Activated T-helper 1 cell treated with Interleukin-2 at 50 U/mL for 16 hours (primary cell): Measurements from ENCODE around the gene LIMCH1.

Experiments used
- DNase-seq: peaks from one replicate; pipeline ENCODE4 v3.0.0-alpha.2; 2020; ENCODE audit warnings: low read depth

Gene LIMCH1

GRCh38 chr4:41528512-41529205, 9.3 kb upstream of the LIMCH1 start:
- DNase-seq: no peak

GRCh38 chr4:41530741-41531140, 7.2 kb upstream of the LIMCH1 start:
- no peak for DNase-seq

GRCh38 chr4:41532336-41532735, 5.6 kb upstream of the LIMCH1 start:
- no peak for DNase-seq

GRCh38 chr4:41532882-41533281, 5.1 kb upstream of the LIMCH1 start:
- no peak for DNase-seq

DNA sequence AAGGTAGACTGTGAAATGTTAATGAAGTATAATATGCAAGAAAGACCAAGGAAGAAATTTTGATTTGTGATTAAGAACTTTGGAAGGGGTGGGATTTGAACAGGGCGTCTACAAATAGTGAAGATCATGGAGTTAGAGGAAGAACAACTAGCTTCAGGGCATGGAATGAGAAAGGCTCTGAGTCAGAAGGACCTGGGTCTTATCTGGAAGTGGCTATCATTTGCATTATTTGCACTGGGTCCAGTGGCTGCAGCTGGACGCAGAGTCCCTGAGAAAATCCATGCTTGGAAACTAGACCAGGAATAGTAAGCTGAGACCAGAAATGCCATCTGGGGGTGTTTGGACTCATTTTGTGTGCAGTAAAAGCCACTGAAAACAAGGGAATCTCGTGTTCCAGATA, 4.3 kb upstream of the LIMCH1 start:
- no peak for DNase-seq

DNA sequence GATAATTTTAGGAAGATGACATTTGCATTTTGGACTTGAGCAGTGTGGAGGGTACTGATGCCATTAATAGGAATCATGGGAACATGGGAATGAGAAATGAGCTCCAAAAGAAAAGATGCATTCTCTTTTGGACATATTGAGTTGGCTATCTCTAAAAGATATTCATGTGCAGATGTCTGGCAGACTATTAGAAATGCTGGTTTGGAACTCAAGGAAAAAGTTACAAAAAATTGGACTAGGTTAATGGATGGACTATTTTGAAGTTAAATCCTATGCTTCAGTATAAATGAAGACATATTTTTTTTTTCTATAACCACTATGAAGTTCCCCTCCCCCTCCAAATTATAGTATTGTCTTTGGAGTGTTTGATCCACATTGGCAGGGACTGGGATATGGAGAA, 3.6 kb upstream of the LIMCH1 start:
- no peak for DNase-seq

DNA sequence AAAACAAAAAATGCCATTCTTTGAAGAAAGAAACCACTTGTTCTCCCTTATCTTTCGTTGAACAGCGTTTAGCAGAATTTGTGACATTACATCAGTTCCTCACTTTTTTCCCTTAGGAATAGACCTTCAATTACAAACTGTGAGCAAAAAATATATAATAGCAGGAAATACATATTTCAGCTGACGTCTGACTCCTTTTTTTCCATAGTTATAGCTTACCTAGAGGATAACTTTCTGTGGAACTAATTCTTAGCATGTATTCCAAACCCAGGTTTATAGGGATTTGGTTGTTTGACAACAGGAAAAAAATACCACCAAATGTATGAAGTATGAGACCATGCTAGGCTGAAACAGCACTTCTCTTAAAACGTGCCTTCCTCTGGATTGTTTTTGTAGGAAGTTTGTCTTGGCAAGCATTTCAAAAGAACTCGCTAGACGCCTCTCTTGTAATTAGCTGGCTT, 2.0 kb upstream of the LIMCH1 start:
- DNase-seq: no peak

GRCh38 chr4:41537292-41537890, 566 bp upstream of the LIMCH1 start:
- no peak for DNase-seq

DNA sequence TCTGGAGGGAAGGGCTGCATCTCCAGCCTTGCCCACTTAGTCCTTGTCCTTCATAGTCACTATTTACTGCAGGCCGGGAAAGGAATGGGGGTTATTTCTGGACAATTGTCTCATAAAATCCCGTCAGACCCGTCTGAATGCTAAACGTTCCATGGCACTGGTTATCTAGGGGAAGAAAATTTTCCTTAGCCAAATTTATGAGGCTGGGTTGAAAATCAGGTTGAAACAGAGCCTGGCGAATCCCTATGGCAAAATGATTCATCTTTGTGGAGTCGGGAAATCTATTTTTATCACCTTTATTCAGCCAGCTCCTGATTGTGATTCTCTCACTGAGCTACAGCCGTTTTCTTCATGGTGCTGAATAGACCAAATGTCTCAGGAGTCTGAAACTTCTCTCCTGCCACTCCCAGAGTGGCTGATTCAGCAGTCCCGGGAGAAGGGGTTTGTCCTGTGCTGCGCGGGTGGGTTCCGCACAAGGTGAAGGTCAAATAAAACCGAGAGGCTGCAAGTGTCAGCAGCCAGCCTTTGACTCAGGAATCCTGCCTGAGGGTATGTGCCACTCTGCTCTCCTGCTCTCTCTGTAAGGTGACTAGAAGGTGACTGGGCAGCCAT, 1.0 kb downstream of the LIMCH1 start:
- DNase-seq: no peak

- DNase-seq: no peak
Observed at GRCh38 chr4:41539711-41540110, 1.8 kb downstream of the LIMCH1 start.

DNA sequence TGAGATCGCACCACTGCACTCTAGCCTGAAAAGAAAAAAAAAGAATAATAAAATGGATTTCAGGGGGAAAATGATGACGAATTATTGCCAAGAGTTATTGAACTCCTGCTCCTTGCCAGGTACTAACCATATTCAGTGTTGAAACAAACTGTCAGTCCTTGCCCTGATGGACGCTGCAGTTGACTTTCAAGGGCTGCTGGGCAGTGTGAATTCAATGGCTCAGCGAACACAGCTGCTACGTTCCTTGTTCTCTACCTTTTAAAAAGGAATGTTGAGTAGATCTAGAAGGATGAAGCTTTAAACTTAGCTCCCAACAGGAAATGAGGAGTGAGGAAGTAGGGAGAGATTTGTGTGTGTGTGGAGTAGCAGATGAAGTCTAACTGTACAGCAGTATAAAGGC, 2.7 kb downstream of the LIMCH1 start:
- no peak for DNase-seq

GRCh38 chr4:41541687-41542094, 3.7 kb downstream of the LIMCH1 start:
- DNase-seq: no peak

DNA sequence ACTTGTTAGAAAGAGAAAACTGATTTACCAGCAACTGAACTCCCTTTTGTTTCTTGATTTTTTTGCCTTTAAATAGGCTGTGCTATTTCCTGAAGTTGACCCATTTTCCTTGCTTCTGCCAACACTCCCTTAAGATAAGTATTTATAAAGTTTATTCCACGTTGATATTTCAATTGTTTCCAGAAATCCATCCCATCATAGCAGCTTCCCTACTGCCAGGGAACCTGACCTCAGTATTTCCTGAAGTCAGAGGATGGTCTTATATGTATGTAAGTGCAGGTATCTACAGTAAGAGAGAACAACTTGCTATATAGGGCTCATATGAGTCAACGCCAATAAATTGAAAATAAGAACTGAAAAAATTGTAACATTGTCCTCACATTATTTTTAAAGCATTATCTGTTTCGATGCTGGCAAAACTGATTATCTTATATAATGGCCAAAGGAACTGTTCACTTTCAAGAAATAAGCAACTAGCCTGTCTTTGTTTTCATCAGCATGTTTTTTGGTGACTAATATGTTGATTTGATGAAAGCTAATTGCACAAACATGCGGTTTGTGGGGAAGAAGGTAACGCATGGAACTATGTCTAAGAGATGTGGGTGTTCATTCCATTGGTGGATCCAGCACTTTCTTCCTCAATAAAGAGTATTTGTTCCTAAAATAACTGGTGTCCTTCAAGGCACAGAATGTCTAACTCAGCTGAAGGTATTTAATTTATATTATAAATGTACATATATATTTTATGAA, 4.7 kb downstream of the LIMCH1 start:
- DNase-seq: no peak

DNA sequence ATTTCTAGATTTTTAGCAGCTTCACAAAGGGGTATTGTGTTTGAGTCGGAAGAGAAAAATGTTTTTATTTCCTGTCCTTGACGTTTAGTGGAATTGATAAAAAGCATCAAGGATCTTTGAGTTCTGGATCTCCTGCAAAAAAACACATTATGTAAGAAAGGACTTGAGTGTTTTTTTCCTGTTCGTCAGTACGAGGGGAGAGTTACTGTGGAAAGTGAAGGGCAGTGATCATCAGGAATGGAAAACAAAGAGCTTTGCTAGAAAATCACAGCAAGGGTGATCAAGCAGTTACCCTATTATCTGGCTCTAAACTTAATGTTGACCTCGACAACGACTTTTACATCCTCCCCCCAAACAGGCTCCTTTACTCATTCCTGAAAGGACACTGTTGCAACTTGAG, 7.3 kb downstream of the LIMCH1 start:
- no peak for DNase-seq

DNA sequence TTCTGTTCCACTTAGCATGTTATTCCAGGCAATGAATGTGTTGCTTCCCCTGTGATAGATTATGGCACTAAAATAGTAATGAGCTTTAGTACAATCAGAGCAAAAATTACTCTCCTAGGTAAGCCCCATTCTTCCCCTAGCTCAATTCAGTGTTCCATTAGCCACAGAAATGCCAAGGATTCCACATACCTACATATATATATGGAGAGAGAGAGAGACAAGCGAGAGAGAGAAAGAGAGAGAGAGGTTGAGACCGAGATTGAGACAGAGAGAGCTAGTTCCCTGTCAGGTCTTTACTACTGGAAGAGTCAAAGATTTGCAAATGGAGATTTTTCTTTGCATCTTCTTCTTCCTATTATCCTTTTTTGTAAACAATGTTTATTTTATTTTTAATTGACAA, 8.7 kb downstream of the LIMCH1 start:
- no peak for DNase-seq

- DNase-seq: no peak
Observed at GRCh38 chr4:41548305-41548880, 10.4 kb downstream of the LIMCH1 start.

GRCh38 chr4:41549478-41549877, 11.5 kb downstream of the LIMCH1 start:
- DNase-seq: no peak

DNA sequence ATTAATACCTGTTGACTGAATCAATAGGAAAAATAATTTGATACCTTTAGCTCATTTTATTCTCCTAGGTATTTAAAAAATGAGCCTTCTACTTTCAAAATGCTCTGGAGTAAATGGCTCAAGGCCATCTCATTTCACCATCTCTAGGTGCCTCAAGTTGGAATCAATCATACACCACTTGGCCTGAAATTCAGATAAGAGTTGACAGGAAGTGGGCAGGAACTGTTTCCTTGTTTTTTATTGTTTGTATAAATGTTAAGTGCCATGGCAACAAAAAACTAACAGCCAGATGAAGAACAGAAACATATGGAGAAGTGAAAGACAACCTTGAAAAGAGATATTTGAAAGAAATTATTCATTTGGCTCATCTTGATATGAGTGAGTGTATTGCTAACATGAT, 12.4 kb downstream of the LIMCH1 start:
- DNase-seq: no peak

- DNase-seq: no peak
Observed at GRCh38 chr4:41551536-41551935, 13.6 kb downstream of the LIMCH1 start.

DNA sequence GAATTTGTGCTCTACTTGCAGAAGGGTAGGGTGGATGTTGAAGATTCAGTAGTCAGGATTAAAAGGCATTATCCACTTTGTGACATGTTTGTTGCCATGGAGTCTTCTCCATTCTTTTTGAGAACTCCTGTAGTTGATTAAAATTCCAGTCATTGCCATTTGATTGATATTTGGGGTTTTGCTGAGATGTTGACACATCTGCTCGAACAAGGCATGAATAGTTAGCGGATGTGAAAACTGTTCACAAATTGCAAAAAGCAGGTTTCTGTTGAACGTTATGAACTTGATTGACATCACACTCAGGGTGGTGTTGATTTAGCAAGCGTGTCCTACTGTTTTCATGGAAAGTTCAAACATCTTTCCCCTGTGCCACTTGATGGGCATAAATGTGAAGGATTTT, 16.9 kb downstream of the LIMCH1 start:
- no peak for DNase-seq

DNA sequence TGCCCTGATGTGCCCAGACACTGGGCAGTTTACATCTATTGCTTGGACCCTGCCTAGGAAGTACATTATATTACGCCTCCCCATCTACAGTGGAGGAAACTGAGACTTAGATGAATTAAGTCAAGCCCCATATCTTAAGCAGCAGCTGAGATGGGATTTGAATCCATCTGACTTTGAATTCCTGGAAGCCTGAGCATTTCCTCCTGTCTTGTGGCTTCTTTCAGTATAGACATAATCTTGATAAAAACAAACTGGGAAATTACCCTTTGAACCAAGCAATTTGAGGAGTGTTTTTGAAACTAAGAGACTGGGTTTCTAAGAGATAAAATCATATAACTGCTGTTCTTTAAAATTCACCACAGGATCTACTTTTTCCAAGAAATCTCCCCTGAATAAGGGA, 18.6 kb downstream of the LIMCH1 start:
- DNase-seq: no peak

DNA sequence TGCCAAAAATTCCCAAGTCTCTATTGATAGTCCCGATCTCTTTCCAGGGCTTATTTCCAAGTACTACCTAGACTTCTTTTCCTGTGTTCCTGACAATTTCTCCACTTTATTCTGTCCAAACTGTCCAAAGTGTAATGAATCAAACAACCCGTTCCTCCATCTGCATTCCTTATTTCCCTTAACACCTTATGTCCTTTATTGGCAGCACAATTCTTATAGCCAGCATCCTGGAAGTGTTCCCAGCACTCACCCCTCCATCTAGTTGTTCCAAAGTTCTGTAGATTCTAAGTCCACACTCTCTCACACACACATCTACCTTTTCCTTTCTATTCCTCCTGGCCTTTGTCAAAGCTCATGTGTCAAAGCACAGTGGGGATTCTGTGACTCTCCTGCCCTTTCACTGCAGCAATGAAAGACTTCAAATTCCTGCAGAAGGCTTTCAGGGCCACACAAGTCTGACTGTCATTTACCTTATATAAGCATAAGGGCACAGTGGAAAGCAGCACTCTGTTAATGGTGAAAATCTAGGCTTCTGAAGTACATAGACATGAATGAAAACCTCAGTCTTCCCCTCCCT, 22.1 kb downstream of the LIMCH1 start:
- DNase-seq: no peak
